Measurements from ENCODE around the gene VBP1.

The VBP1 gene

DNA sequence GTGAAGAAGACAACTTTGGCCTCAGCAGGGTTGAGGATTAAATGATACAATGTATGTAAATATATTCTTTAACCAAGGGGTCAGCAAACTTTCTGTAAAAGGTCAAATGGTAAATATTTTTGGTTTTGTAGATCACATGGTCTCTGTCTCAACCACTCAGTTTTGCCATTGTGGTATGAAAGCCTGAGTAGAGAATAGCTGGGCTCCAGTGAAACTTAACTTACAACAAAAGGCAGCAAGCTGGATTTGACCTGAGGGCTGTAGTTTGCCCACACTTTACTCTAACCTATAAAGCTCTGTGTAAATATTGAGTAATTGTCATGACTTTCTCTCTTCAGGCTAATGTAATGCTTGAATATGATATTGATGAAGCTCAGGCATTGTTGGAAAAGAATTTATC, 19.6 kb downstream of the VBP1 start:
- TF ChIP-seq, protein P1, sequence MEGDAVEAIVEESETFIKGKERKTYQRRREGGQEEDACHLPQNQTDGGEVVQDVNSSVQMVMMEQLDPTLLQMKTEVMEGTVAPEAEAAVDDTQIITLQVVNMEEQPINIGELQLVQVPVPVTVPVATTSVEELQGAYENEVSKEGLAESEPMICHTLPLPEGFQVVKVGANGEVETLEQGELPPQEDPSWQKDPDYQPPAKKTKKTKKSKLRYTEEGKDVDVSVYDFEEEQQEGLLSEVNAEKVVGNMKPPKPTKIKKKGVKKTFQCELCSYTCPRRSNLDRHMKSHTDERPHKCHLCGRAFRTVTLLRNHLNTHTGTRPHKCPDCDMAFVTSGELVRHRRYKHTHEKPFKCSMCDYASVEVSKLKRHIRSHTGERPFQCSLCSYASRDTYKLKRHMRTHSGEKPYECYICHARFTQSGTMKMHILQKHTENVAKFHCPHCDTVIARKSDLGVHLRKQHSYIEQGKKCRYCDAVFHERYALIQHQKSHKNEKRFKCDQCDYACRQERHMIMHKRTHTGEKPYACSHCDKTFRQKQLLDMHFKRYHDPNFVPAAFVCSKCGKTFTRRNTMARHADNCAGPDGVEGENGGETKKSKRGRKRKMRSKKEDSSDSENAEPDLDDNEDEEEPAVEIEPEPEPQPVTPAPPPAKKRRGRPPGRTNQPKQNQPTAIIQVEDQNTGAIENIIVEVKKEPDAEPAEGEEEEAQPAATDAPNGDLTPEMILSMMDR (IDR thresholded peaks at IDR 0.05; ENCODE audit: insufficient read depth, low read depth, low read length, missing control alignments) = no peak

DNA sequence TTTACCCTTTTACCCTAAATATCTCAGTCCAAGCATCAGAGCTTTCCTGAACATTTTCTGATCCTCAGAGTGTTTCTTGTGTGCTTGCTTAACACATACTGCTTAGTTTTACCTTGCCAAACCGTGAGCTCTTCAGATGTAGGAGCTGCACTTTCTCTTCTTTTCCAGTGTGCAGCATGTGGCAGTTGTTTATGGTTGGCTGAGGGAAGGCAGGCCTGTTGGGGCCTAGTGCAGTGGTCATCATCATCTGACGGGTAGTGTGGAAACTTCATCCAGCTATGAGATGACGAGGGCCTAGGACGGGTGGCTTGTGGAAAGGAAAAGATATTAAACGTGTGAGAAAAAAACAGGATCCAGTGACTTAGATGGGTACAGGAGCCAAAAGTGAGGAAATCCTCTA, 21.5 kb downstream of the VBP1 start:
- H3K4me3 ChIP-seq (ENCODE audit: low read length) = no peak overlapping the region
- TF ChIP-seq, protein P1 (IDR thresholded peaks at IDR 0.05; ENCODE audit: insufficient read depth, low read depth, low read length, missing control alignments) = no peak
- no peak for DNase-seq (ENCODE audit: low read depth)

More for the DNA sequence above, 19.6 kb downstream of the VBP1 start:
- peak; percentile 1 for DNase-seq (ENCODE audit: low read depth)
- no peak overlapping the region for H3K4me3 ChIP-seq (ENCODE audit: low read length)

- peak; percentile 24 for DNase-seq (ENCODE audit: low read depth)
- no peak overlapping the region for H3K4me3 ChIP-seq (ENCODE audit: low read length)
- TF ChIP-seq, protein P1 (IDR thresholded peaks at IDR 0.05; ENCODE audit: insufficient read depth, low read depth, low read length, missing control alignments) = no peak
Measured at GRCh38 chrX:155242300-155242699, 26.0 kb downstream of the VBP1 start.

- DNase-seq (ENCODE audit: low read depth) = peak; percentile 1
- H3K4me3 ChIP-seq (ENCODE audit: low read length) = no peak overlapping the region
- TF ChIP-seq, protein P1 (IDR thresholded peaks at IDR 0.05; ENCODE audit: insufficient read depth, low read depth, low read length, missing control alignments) = no peak
Measured at GRCh38 chrX:155246748-155247147, 30.5 kb downstream of the VBP1 start.

- H3K4me3 ChIP-seq (ENCODE audit: low read length) = no peak overlapping the region
- TF ChIP-seq, protein P1 (IDR thresholded peaks at IDR 0.05; ENCODE audit: insufficient read depth, low read depth, low read length, missing control alignments) = no peak
- no peak for DNase-seq (ENCODE audit: low read depth)
Measured at GRCh38 chrX:155247497-155247896, 31.2 kb downstream of the VBP1 start.

- no peak for DNase-seq (ENCODE audit: low read depth)
- TF ChIP-seq, protein P1 (IDR thresholded peaks at IDR 0.05; ENCODE audit: insufficient read depth, low read depth, low read length, missing control alignments) = no peak
- H3K4me3 ChIP-seq (ENCODE audit: low read length) = no peak overlapping the region
Measured at GRCh38 chrX:155251391-155251790, 35.1 kb downstream of the VBP1 start.

DNA sequence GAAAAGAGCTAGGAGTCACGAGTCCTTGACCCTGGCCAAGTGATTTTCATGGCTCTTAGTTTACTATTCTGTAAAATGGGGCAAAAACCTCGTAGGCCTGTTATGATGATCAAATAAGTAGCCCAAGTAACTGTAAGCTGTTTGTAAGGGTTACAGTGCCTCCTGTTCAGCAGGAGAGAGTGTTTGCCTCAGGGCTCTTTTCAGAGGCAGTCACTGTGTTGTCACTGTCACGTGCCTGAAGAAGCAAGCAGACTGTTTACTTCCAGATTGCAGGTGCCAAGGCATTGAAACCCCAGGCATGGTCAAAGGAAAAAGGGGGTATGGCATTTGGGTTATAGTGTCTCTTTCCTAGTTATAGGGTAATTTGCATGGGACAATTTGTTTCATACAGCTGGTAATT, 43.5 kb downstream of the VBP1 start:
- peak; percentile 2 for DNase-seq (ENCODE audit: low read depth)
- H3K4me3 ChIP-seq (ENCODE audit: low read length) = no peak overlapping the region
- TF ChIP-seq, protein P1 (IDR thresholded peaks at IDR 0.05; ENCODE audit: insufficient read depth, low read depth, low read length, missing control alignments) = no peak
